Stimulated activated CD4-positive, alpha-beta T cell treated with anti-CD3 and anti-CD28 coated beads, Interleukin-1b, Interleukin-23, amount 100 ng/mL, for 24 hours (primary cell): ENCODE measurements around the gene HMGXB3.

Experiments
- DNase-seq, 4 experiments: peaks; one replicate each; pipeline ENCODE4 v3.0.0-alpha.2; 2020; ENCODE audit warnings: low read depth in 4 of 4, low spot score in 1 of 4

Gene HMGXB3

GRCh38 chr5:149988126-149988525 lies 12.4 kb upstream of the HMGXB3 start:
- DNase-seq: no peak

- peak in 3 of 4 experiments; percentile 28 to 48 (median 28) for DNase-seq
Measured at GRCh38 chr5:149990518-149991376, 9.8 kb upstream of the HMGXB3 start.

GRCh38 chr5:149993471-149993870 lies 7.1 kb upstream of the HMGXB3 start:
- DNase-seq: no peak

- DNase-seq: no peak
Measured at GRCh38 chr5:149995385-149996204, 4.9 kb upstream of the HMGXB3 start.

GRCh38 chr5:149996205-149996890 lies 4.2 kb upstream of the HMGXB3 start:
- no peak for DNase-seq

GRCh38 chr5:149998281-149998680 lies 2.3 kb upstream of the HMGXB3 start:
- no peak for DNase-seq

DNA sequence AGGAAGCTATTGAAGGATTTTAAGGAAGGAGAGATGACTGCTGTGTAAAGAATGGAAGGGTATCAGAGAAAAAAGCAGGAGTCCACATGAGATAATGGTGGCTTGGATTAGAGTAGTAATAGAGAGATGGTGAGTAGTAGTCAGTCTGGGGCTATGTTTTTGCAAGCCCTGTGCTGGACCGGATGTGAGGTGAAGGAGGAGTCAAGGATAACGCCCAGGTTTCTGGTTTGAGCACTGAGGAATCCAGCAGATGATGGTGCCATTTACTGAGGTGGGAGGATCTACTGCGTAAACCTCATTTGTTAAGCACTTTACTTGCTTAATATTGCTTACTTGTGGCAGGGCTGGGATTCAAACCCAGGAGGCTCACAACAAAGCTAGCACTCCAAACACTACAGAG lies 1.2 kb upstream of the HMGXB3 start:
- DNase-seq: no peak

GRCh38 chr5:149999866-150000255 lies 678 bp upstream of the HMGXB3 start:
- DNase-seq: no peak

DNA sequence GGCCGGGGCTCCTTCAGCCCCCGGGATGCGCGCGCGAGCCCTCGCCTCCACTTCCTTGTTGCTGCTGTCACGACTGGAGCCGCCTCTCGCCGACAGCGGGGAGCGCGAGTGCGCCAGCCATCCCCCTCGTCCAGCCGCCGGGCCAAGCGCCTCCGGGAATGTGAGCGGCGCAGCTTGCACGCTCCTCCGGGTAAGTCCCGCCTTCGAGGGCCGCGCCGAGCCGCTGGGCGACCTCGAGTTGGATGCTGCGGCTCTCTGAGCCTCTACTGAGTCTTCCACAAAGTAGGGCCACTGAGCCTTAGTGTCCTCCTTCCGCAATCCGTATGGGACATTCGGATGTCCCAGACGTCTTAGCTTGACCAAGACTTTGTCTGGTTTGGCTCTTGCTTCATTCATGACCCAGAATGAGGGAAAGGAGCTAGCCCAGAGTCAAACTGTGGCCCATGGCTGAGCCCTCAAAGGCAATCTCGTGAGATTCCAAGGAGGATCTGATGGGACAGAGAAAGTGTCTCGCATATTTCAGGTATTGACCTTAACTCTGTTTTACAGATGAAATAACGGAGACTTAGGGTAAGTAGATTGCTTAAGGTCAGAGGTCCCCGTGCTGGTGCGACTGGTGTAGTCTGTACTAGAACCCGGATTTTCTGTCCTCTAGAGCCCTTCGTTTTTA lies 586 bp downstream of the HMGXB3 start:
- DNase-seq: peak in 3 of 4 experiments; percentile 7 to 28 (median 27)

DNA sequence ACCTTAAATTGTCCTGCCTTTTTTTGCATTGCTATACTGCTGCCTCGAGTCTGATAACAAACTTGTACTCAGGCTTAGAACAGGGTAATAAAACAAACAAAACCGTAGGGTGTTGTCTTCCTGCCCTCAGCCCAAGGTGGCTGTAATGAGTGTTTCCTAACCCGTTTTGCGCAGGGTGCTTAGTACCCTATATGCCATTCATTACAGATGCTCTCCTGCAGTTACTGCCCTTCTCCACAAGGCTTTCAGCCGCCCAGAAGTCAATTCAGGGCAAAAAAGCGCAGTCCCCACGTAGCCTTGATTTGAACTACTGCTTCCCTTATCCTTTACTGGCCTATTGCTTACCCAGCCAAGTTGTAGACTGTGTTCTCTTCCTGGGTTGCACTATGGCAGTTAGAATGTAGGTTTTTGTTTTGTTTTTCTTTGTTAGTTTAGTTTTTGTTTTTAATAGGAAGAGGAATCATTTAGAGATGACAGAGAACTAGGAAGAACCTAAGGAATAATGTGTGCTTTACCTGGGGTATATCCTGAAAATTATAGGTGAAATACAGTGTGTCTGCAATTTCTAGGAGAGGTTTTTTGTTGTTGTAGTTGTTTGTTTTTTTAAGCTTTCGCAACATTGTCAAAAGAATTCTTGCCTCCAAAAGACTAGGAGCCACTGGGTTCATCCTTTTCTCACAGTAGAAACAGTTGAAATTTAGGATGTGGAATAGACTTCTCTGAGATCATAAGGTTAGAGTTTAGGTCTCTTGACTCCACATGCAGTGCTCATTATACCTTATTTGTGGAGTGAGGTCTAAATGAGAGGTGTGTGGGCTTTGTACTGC lies 1.3 kb downstream of the HMGXB3 start:
- DNase-seq: peak in 3 of 4 experiments; percentile 18 to 34 (median 26)

DNA sequence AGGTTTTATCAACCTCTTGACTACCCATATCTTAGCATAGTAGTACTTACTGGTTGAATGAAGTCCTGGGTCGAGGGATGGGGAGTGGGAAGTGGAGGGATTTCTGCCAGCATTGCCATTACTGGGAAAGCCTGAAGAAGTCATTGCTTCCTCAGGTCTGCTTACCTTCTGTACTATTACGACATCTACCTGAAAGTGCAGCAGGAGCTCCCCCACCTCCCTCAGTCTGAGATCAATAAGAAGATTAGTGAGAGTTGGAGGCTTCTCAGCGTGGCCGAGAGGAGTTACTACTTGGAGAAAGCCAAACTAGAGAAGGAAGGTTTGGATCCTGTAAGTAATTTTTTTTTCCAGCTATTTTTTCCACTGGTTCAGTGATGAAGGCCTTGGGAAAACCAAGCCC lies 5.8 kb downstream of the HMGXB3 start:
- DNase-seq: no peak

GRCh38 chr5:150007050-150007449 lies 6.5 kb downstream of the HMGXB3 start:
- DNase-seq: no peak

- no peak for DNase-seq
Measured at GRCh38 chr5:150009671-150010387, 9.3 kb downstream of the HMGXB3 start.

GRCh38 chr5:150013931-150014330 lies 13.4 kb downstream of the HMGXB3 start:
- DNase-seq: no peak

GRCh38 chr5:150014456-150014855 lies 13.9 kb downstream of the HMGXB3 start:
- DNase-seq: no peak

- no peak for DNase-seq
Measured at GRCh38 chr5:150015415-150015814, 14.9 kb downstream of the HMGXB3 start.

- no peak for DNase-seq
Measured at GRCh38 chr5:150016537-150016936, 16.0 kb downstream of the HMGXB3 start.

- DNase-seq: no peak
Measured at GRCh38 chr5:150017226-150018005, 16.9 kb downstream of the HMGXB3 start.

DNA sequence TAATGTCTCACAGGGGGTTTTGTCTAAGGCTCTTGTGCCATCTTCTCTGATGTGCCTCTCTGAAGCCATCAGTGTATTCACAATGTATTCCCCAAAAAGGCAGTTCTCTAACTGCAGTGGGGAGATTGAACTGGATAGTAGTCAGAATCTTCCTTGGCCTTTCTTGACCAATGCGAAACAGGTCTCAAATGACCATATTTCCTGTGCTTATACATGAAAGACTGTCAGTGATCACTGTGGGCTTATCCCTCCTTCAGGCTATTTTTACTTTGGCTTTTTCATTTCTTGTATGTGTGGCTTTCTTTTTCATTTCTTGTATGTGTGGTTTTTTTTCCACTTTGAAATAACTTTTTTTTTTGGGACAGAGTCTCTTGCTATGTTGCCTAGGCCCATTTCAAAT lies 19.7 kb downstream of the HMGXB3 start:
- DNase-seq: no peak
